Measurements from ENCODE around the gene SUDS3.

- TF ChIP-seq CTCF (IDR thresholded peaks at IDR 0.05; ENCODE audit: low read depth, low read length) (no peak), EZH2phosphoT487 (IDR thresholded peaks at IDR 0.05; ENCODE audit: low read depth) (no peak)
These were observed 3.5 kb upstream of the SUDS3 start, which contains the start of gene TAOK3 for GRCh38 chr12:118372541-118373495.
